ENCODE measurements around the gene TOX2.

Gene TOX2

GRCh38 chr20:43938932-43939761, 24.5 kb downstream of the TOX2 start:
- DNase-seq (ENCODE audit: low read depth) = peak; percentile 99

- no peak for DNase-seq (ENCODE audit: low read depth)
Measured at GRCh38 chr20:43939762-43940121, 25.1 kb downstream of the TOX2 start.

GRCh38 chr20:43940518-43941225, 26.0 kb downstream of the TOX2 start:
- no peak for DNase-seq (ENCODE audit: low read depth)

GRCh38 chr20:43941476-43942200, 27.0 kb downstream of the TOX2 start:
- no peak for DNase-seq (ENCODE audit: low read depth)

- no peak for DNase-seq (ENCODE audit: low read depth)
Measured at GRCh38 chr20:43942201-43942590, 27.5 kb downstream of the TOX2 start.

- peak; percentile 60 for DNase-seq (ENCODE audit: low read depth)
Measured at GRCh38 chr20:43942667-43943285, 28.1 kb downstream of the TOX2 start.

- no peak for DNase-seq (ENCODE audit: low read depth)
Measured at GRCh38 chr20:43943725-43944124, 29.1 kb downstream of the TOX2 start.

- DNase-seq (ENCODE audit: low read depth) = no peak
Measured at GRCh38 chr20:43944653-43945235, 30.1 kb downstream of the TOX2 start.

- no peak for DNase-seq (ENCODE audit: low read depth)
Measured at GRCh38 chr20:43945391-43946205, 30.9 kb downstream of the TOX2 start.

- DNase-seq (ENCODE audit: low read depth) = no peak
Measured at GRCh38 chr20:43946206-43946491, 31.5 kb downstream of the TOX2 start.

- no peak for DNase-seq (ENCODE audit: low read depth)
Measured at GRCh38 chr20:43946659-43947315, 32.1 kb downstream of the TOX2 start.

GRCh38 chr20:43947316-43947710, 32.7 kb downstream of the TOX2 start:
- no peak for DNase-seq (ENCODE audit: low read depth)

- no peak for DNase-seq (ENCODE audit: low read depth)
Measured at GRCh38 chr20:43948455-43948854, 33.8 kb downstream of the TOX2 start.

GRCh38 chr20:43949248-43949647, 34.6 kb downstream of the TOX2 start:
- no peak for DNase-seq (ENCODE audit: low read depth)

GRCh38 chr20:43949741-43950618, 35.3 kb downstream of the TOX2 start:
- DNase-seq (ENCODE audit: low read depth) = no peak

GRCh38 chr20:43953919-43954592, 39.4 kb downstream of the TOX2 start:
- no peak for DNase-seq (ENCODE audit: low read depth)

GRCh38 chr20:43954704-43955061, 40.0 kb downstream of the TOX2 start:
- no peak for DNase-seq (ENCODE audit: low read depth)

- peak; percentile 97 for DNase-seq (ENCODE audit: low read depth)
Measured at GRCh38 chr20:43955062-43955749, 40.6 kb downstream of the TOX2 start.

GRCh38 chr20:43955750-43956191, 41.1 kb downstream of the TOX2 start:
- no peak for DNase-seq (ENCODE audit: low read depth)
